Activated T-helper 17 cell treated with anti-CD3 and anti-CD28 coated beads, Interleukin-2, amount 50 U/mL, for 72 hours (primary cell): ENCODE data around the gene JPH3. TPM values are rescaled to one million over a fixed set of nuclear protein-coding genes. Genes with fewer than 3 reads are reported as not detected.

Experiments
- ATAC-seq: fragments of 150-1000 bp; cut with Tn5 transposase; replicated peaks from 2 replicates; pipeline ENCODE4 v1.10.0; 2021; ENCODE audit warnings: mild to moderate bottlenecking, moderate library complexity
- H3K27ac Mint-ChIP-seq: one replicate; pipeline ENCODE4 v1.8.0; 2022; ENCODE audit warnings: mixed read lengths
- H3K27me3 Mint-ChIP-seq: one replicate; pipeline ENCODE4 v1.8.0; 2022; ENCODE audit warnings: mixed read lengths
- H3K36me3 Mint-ChIP-seq: one replicate; pipeline ENCODE4 v1.8.0; 2022; ENCODE audit warnings: low read depth, mild to moderate bottlenecking, mixed read lengths
- H3K4me1 Mint-ChIP-seq: one replicate; pipeline ENCODE4 v1.8.0; 2022; ENCODE audit warnings: mixed read lengths
- H3K4me3 Mint-ChIP-seq: one replicate; pipeline ENCODE4 v1.8.0; 2022; ENCODE audit warnings: mild to moderate bottlenecking, mixed read lengths
- H3K9me3 Mint-ChIP-seq: one replicate; pipeline ENCODE4 v1.8.0; 2022; ENCODE audit warnings: mixed read lengths
- total RNA-seq, 2 donors: library from RNA; stranded (reverse); gene quantifications; one replicate each; pipeline ENCODE4 v1.2.3, GENCODE V29; 2022

Gene JPH3
- total RNA-seq, 2 donors from 2014 or later = 0.09 TPM; not detected in 1

GRCh38 chr16:87744750-87745514 lies 142.6 kb downstream of the JPH3 start:
- no peak for ATAC-seq
- Mint-ChIP-seq H3K36me3 (peaks cover 82% of the 10 kb centered on the region), H3K27ac (no peak overlapping the region), H3K9me3 (no peaks in the 10 kb centered on the region), H3K4me3 (no peak overlapping the region), H3K27me3 (no peaks in the 10 kb centered on the region), H3K4me1 (peaks cover 14% of the 10 kb centered on the region)

GRCh38 chr16:87746178-87746577 lies 143.9 kb downstream of the JPH3 start:
- ATAC-seq = no peak
- peaks cover 12% of the 10 kb centered on the region for H3K4me1 Mint-ChIP-seq
- H3K36me3 Mint-ChIP-seq = peaks cover 86% of the 10 kb centered on the region
- no peaks in the 10 kb centered on the region for H3K9me3 Mint-ChIP-seq
- H3K27me3 Mint-ChIP-seq = no peaks in the 10 kb centered on the region
- no peak overlapping the region for H3K27ac Mint-ChIP-seq
- H3K4me3 Mint-ChIP-seq = no peak overlapping the region

Other genes with a start within 250 kb of the JPH3 start
- gene FBXO31, start 218.7 kb upstream of the JPH3 start, total RNA-seq = 10 to 100 TPM; 21.9 to 29.1 TPM
- gene MAP1LC3B, start 210.2 kb upstream of the JPH3 start, total RNA-seq = 10 to 100 TPM; 57.3 to 69.1 TPM
- gene ZCCHC14, start 109.5 kb upstream of the JPH3 start, total RNA-seq = 1 to 10 TPM; 3.0 to 5.2 TPM
- 100 to 1,000 TPM in 1 of 2 donors, 10 to 100 TPM in 1; 57.8 to 110 TPM for gene KLHDC4, start 163.5 kb downstream of the JPH3 start, total RNA-seq